Measurements from ENCODE around the gene PTGS2. TPM values are rescaled to one million over a fixed set of nuclear protein-coding genes. Genes with fewer than 3 reads are reported as not detected.

The PTGS2 gene
- total RNA-seq = 1 to 10 TPM in 2 of 4 donors, under 1 TPM in 2; 0.76 to 1.7 (median 1.1) TPM

GRCh38 chr1:186680245-186681061, at the start of gene PTGS2:
Gene PTGS2 (minus strand): TSS chr1:186680423. CDS start chr1:186680290, 133 bp downstream.
- peak; percentile 33 to 60 for TF ChIP-seq POLR2A (IDR thresholded peaks at IDR 0.05)
- TF ChIP-seq CTCF (IDR thresholded peaks at IDR 0.05) = peak in 4 of 6 experiments; percentile 6 to 44 (median 42)
- no peaks in the 10 kb centered on the region for H3K9me3 ChIP-seq
- H3K4me3 ChIP-seq = peak within 1 kb of the TSS; percentile 31 to 64 (median 45)
- H3K27ac ChIP-seq = peak within 1 kb of the TSS; percentile 62 to 91 (median 75)
- H3K36me3 ChIP-seq = no peaks in the 10 kb centered on the region
- DNase-seq = peak in 2 of 3 donors; percentile 79 to 86
- no peaks in the 10 kb centered on the region for H3K4me1 ChIP-seq
- H3K27me3 ChIP-seq = no peaks in the 10 kb centered on the region

- Histone ChIP-seq H3K4me1 (no peaks in the 10 kb centered on the region), H3K27me3 (no peaks in the 10 kb centered on the region), H3K4me3 (no peak overlapping the region), H3K9me3 (no peaks in the 10 kb centered on the region), H3K36me3 (no peaks in the 10 kb centered on the region), H3K27ac (no peak overlapping the region)
- DNase-seq = no peak
- TF ChIP-seq POLR2A (IDR thresholded peaks at IDR 0.05) (no peak), CTCF (IDR thresholded peaks at IDR 0.05) (peak in 5 of 6 experiments; percentile 19 to 53 (median 46))
Observed at GRCh38 chr1:186722711-186723309, 42.6 kb upstream of the PTGS2 start.

GRCh38 chr1:186717286-186717685, 37.1 kb upstream of the PTGS2 start:
- no peaks in the 10 kb centered on the region for H3K36me3 ChIP-seq
- no peaks in the 10 kb centered on the region for H3K27me3 ChIP-seq
- DNase-seq = no peak
- no peak overlapping the region for H3K27ac ChIP-seq
- H3K9me3 ChIP-seq = no peaks in the 10 kb centered on the region
- no peaks in the 10 kb centered on the region for H3K4me1 ChIP-seq
- no peak overlapping the region for H3K4me3 ChIP-seq
- TF ChIP-seq CTCF (IDR thresholded peaks at IDR 0.05) (no peak), POLR2A (IDR thresholded peaks at IDR 0.05) (no peak)

GRCh38 chr1:186715887-186716809, 35.9 kb upstream of the PTGS2 start:
- Histone ChIP-seq H3K4me3 (no peak overlapping the region), H3K27ac (no peak overlapping the region), H3K36me3 (no peaks in the 10 kb centered on the region), H3K27me3 (no peaks in the 10 kb centered on the region), H3K9me3 (no peaks in the 10 kb centered on the region), H3K4me1 (no peaks in the 10 kb centered on the region)
- no peak for TF ChIP-seq POLR2A (IDR thresholded peaks at IDR 0.05)
- no peak for TF ChIP-seq CTCF (IDR thresholded peaks at IDR 0.05)
- no peak for DNase-seq

GRCh38 chr1:186710696-186711095, 30.5 kb upstream of the PTGS2 start:
- Histone ChIP-seq H3K27ac (no peak overlapping the region), H3K27me3 (no peaks in the 10 kb centered on the region), H3K4me3 (no peak overlapping the region), H3K36me3 (no peaks in the 10 kb centered on the region), H3K4me1 (no peaks in the 10 kb centered on the region), H3K9me3 (no peaks in the 10 kb centered on the region)
- DNase-seq = no peak
- TF ChIP-seq CTCF (IDR thresholded peaks at IDR 0.05) = no peak
- TF ChIP-seq POLR2A (IDR thresholded peaks at IDR 0.05) = no peak
